ENCODE data around the gene P2RY14. TPM values are rescaled to one million over a fixed set of nuclear protein-coding genes. Genes with fewer than 3 reads are reported as not detected.

Gene P2RY14
- total and polyA plus RNA-seq, 10 of the 15 experiments (the other 5 are each of a cell fraction or from before 2014, with no cell fraction given), result 0.06 to 0.37 (median 0.28) TPM; not detected in 7

- no peak overlapping the region for H3K27ac ChIP-seq (ENCODE audit: control insufficient read depth, insufficient read depth)
- peaks cover 0 to 2% of the 10 kb centered on the region in 2 experiments; a peak in 1 of 4 replicates for H3K27me3 ChIP-seq (replicated peaks in 1 of 2; ENCODE audit: control insufficient read depth in 2 of 2, insufficient read depth in 2 of 2, low read length in 1 of 2)
- ATAC-seq, result no peak
- H3K4me1 ChIP-seq (ENCODE audit: control insufficient read depth, insufficient read depth, low read length), result no peaks in the 10 kb centered on the region
- H3K36me3 ChIP-seq (ENCODE audit: control insufficient read depth in 2 of 2, insufficient read depth in 2 of 2, low read length in 1 of 2), result no peaks in the 10 kb centered on the region
- CTCF ChIA-PET, result no interaction called here
- 15% methylated on average over 2 of the region's 2 CpGs for WGBS (ENCODE audit: insufficient coverage, insufficient replicate concordance, low lambda C conversion rate, missing lambda C conversion rate)
- BruUV-seq (replicated peaks), result no TSS peak
- H3K4me2 ChIP-seq (ENCODE audit: control insufficient read depth, insufficient read depth), result no peak overlapping the region
- no peaks in the 10 kb centered on the region for H3K79me2 ChIP-seq (ENCODE audit: control insufficient read depth, insufficient read depth, low read length)
- no peak for FAIRE-seq
- H2AFZ ChIP-seq (ENCODE audit: control insufficient read depth, low read depth, low read length), result no peak overlapping the region
- in situ Hi-C loops (cut with MboI), result no loop called here
- TF ChIP-seq BACH1 (IDR thresholded peaks at IDR 0.05; ENCODE audit: borderline replicate concordance), result no peak
- no peak overlapping the region for H3K9ac ChIP-seq (ENCODE audit: control insufficient read depth, insufficient read depth, low read length)
- H3K4me3 ChIP-seq, result no peak overlapping the region
- no peak for DNase-seq (ENCODE audit: low read depth, low spot score)
- no peaks in the 10 kb centered on the region for H4K20me1 ChIP-seq (ENCODE audit: control insufficient read depth, insufficient read depth)
- POLR2A ChIA-PET, result no interaction called here
- RAD21 ChIA-PET (ENCODE audit: unreplicated experiment), result no interaction called here
- intact Hi-C loops (cut with micrococcal nuclease; ENCODE audit: unreplicated experiment), result no loop called here
- no peaks in the 10 kb centered on the region for H3K9me3 ChIP-seq (replicated peaks; ENCODE audit: control insufficient read depth, insufficient read depth, low read length)
- SMC1A ChIA-PET (ENCODE audit: uncharacterized antibody, unreplicated experiment), result no interaction called here
Measured at GRCh38 chr3:151299006-151299405, 20.7 kb upstream of the P2RY14 start.

DNA sequence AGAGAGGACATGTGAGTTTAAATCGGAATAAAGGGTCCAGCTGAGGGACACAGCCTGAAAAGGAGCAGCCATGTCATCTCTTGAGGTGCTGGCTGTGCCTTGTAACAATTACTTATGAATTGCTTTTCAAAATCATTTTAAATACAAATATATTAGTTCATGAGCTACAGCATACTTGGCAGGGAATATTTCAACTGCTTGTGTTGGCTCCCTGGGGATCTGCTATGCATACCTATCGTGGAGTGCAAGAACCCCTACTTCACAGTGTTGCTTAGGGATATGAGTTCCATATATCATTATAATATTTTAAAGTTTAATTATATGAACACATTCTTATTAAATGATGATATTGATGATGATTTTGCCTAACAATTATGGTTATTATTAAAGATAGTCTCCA, 19.1 kb upstream of the P2RY14 start:
- no TSS peak for BruUV-seq (replicated peaks)
- no peaks in the 10 kb centered on the region for H4K20me1 ChIP-seq (ENCODE audit: control insufficient read depth, insufficient read depth)
- no peak for FAIRE-seq
- no peak for DNase-seq (ENCODE audit: low read depth, low spot score)
- no peaks in the 10 kb centered on the region for H3K9me3 ChIP-seq (replicated peaks; ENCODE audit: control insufficient read depth, insufficient read depth, low read length)
- peaks cover 0 to 2% of the 10 kb centered on the region in 2 experiments; a peak in 2 of 4 replicates for H3K27me3 ChIP-seq (replicated peaks in 1 of 2; ENCODE audit: control insufficient read depth in 2 of 2, insufficient read depth in 2 of 2, low read length in 1 of 2)
- H3K4me1 ChIP-seq (ENCODE audit: control insufficient read depth, insufficient read depth, low read length), result no peaks in the 10 kb centered on the region
- CTCF ChIA-PET, result interaction anchor here (1.5 kb wide), 1 partner anchor 31 kb away, joined by 3 read pairs; no protein-coding TSS in a partner anchor
- H3K9ac ChIP-seq (ENCODE audit: control insufficient read depth, insufficient read depth, low read length), result no peak overlapping the region
- H3K36me3 ChIP-seq (ENCODE audit: control insufficient read depth in 2 of 2, insufficient read depth in 2 of 2, low read length in 1 of 2), result no peaks in the 10 kb centered on the region
- RAD21 ChIA-PET (ENCODE audit: unreplicated experiment), result no interaction called here
- SMC1A ChIA-PET (ENCODE audit: uncharacterized antibody, unreplicated experiment), result interaction anchor here (1.3 kb wide), 1 partner anchor 18 kb away, joined by 4 read pairs; no protein-coding TSS in a partner anchor
- in situ Hi-C loops (cut with MboI), result no loop called here
- no peak overlapping the region for H2AFZ ChIP-seq (ENCODE audit: control insufficient read depth, low read depth, low read length)
- intact Hi-C loops (cut with micrococcal nuclease; ENCODE audit: unreplicated experiment), result no loop called here
- WGBS (ENCODE audit: insufficient coverage, insufficient replicate concordance, low lambda C conversion rate, missing lambda C conversion rate), result 0% methylated on average over 2 of the region's 2 CpGs
- H3K4me2 ChIP-seq (ENCODE audit: control insufficient read depth, insufficient read depth), result no peak overlapping the region
- no peak for ATAC-seq
- POLR2A ChIA-PET, result no interaction called here
- no peaks in the 10 kb centered on the region for H3K79me2 ChIP-seq (ENCODE audit: control insufficient read depth, insufficient read depth, low read length)
- H3K27ac ChIP-seq (ENCODE audit: control insufficient read depth, insufficient read depth), result no peak overlapping the region
- H3K4me3 ChIP-seq, result no peak overlapping the region
- TF ChIP-seq IRF5 (IDR thresholded peaks at IDR 0.05; ENCODE audit: borderline replicate concordance) (no peak), ELK1 (IDR thresholded peaks at IDR 0.05; ENCODE audit: low read depth, low read length) (no peak), EGR1 (IDR thresholded peaks at IDR 0.05; ENCODE audit: borderline replicate concordance in 1 of 2, low read depth in 2 of 2, low read length in 2 of 2) (no peak), NR2C2 (IDR thresholded peaks at IDR 0.05; ENCODE audit: borderline replicate concordance, control insufficient read depth, insufficient read length, low read depth) (no peak), CBX5 (IDR thresholded peaks at IDR 0.05; ENCODE audit: low read depth) (no peak), HDGF (IDR thresholded peaks at IDR 0.05) (no peak), POLR2AphosphoS5 (IDR thresholded peaks at IDR 0.05; ENCODE audit: low read length) (no peak), ZNF592 (IDR thresholded peaks at IDR 0.05) (no peak), NFXL1 (IDR thresholded peaks at IDR 0.05; ENCODE audit: borderline replicate concordance) (no peak), BHLHE40 (IDR thresholded peaks at IDR 0.05; ENCODE audit: borderline replicate concordance in 1 of 2, low read depth in 2 of 2, low read length in 1 of 2) (no peak)

Measured in GM12878 (cell line).